ENCODE measurements around the gene APBB1IP.

Gene APBB1IP

GRCh38 chr10:26509307-26509706 is 71.2 kb downstream of the APBB1IP start:
- no peak for DNase-seq

GRCh38 chr10:26513101-26513500 is 75.0 kb downstream of the APBB1IP start:
- DNase-seq: no peak

- no peak for DNase-seq
Observed at GRCh38 chr10:26516540-26517101, 78.5 kb downstream of the APBB1IP start.

- no peak for DNase-seq
Observed at GRCh38 chr10:26517141-26517867, 79.2 kb downstream of the APBB1IP start.

- DNase-seq: no peak
Observed at GRCh38 chr10:26519803-26520202, 81.7 kb downstream of the APBB1IP start.

- no peak for DNase-seq
Observed at GRCh38 chr10:26520575-26520974, 82.4 kb downstream of the APBB1IP start.

GRCh38 chr10:26524161-26524896 is 86.2 kb downstream of the APBB1IP start:
- DNase-seq: no peak

GRCh38 chr10:26525586-26525985 is 87.4 kb downstream of the APBB1IP start:
- DNase-seq: peak; percentile 35 to 65

GRCh38 chr10:26527018-26527417 is 88.9 kb downstream of the APBB1IP start:
- DNase-seq: no peak

GRCh38 chr10:26528048-26528447 is 89.9 kb downstream of the APBB1IP start:
- DNase-seq: peak in 1 of 2 donors; percentile 30

- DNase-seq: peak; percentile 58 to 61
Observed at GRCh38 chr10:26528715-26529393, 90.7 kb downstream of the APBB1IP start.

GRCh38 chr10:26534384-26534783 is 96.2 kb downstream of the APBB1IP start:
- DNase-seq: no peak

GRCh38 chr10:26540601-26541000 is 102.5 kb downstream of the APBB1IP start:
- DNase-seq: no peak

- DNase-seq: no peak
Observed at GRCh38 chr10:26543567-26544306, 105.6 kb downstream of the APBB1IP start.

- no peak for DNase-seq
Observed at GRCh38 chr10:26544932-26545331, 106.8 kb downstream of the APBB1IP start.

- no peak for DNase-seq
Observed at GRCh38 chr10:26550774-26551526, 112.8 kb downstream of the APBB1IP start.

- no peak for DNase-seq
Observed at GRCh38 chr10:26554246-26554645, 116.1 kb downstream of the APBB1IP start.

GRCh38 chr10:26555719-26556368 is 117.7 kb downstream of the APBB1IP start:
- DNase-seq: peak; percentile 88 to 92

- DNase-seq: peak; percentile 29 to 48
Observed at GRCh38 chr10:26556748-26557640, 118.9 kb downstream of the APBB1IP start.

- no peak for DNase-seq
Observed at GRCh38 chr10:26557641-26558014, 119.5 kb downstream of the APBB1IP start.

Data from inflammatory macrophage treated with lipopolysaccharide for 1 hour (primary cell).